Measurements from ENCODE around the gene PUM1. TPM values are rescaled to one million over a fixed set of nuclear protein-coding genes. Genes with fewer than 3 reads are reported as not detected.

PUM1 gene
- total RNA-seq, 1 experiment from 2014 or later = 50.3 TPM

DNA sequence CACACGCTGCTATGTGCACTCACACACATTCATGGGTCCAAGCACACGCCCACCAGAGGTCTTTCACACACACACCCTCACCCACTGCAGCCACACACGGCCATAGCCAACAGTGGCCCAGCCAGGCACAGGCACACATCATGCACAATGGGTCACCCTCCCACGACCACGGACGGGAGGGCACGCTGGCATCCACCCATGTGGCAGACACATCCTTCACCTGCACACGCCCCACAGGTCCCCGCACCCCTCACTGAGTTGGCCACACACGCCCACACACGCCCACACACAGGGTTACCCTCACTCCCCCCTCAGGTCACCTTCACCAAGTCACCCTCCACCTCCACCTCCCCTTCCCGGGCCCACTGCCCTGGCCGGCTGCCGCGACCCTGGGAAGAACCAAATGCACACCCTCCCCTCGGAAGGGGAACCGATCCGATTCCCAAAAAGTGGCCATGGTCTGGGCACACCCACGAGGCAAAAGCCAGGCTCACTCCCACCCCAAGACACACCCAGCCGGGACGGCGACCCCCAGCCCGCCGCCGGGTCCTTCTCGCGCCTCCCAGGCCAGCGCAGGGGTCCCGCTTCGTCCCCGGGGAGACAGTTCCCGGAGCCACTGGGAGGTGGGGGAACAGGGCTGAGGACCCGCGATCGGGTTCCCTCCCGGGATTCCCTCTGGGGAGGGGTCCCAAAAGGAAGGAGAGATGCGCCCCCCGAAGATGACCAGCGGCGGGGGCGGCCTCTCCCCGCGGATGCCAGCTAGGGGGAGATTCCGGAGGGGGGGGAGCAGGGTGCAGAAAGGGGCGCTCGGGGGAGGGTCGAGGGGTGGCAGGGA is 157.8 kb downstream of the PUM1 start:
- no peak for DNase-seq (ENCODE audit: low read depth)

DNA sequence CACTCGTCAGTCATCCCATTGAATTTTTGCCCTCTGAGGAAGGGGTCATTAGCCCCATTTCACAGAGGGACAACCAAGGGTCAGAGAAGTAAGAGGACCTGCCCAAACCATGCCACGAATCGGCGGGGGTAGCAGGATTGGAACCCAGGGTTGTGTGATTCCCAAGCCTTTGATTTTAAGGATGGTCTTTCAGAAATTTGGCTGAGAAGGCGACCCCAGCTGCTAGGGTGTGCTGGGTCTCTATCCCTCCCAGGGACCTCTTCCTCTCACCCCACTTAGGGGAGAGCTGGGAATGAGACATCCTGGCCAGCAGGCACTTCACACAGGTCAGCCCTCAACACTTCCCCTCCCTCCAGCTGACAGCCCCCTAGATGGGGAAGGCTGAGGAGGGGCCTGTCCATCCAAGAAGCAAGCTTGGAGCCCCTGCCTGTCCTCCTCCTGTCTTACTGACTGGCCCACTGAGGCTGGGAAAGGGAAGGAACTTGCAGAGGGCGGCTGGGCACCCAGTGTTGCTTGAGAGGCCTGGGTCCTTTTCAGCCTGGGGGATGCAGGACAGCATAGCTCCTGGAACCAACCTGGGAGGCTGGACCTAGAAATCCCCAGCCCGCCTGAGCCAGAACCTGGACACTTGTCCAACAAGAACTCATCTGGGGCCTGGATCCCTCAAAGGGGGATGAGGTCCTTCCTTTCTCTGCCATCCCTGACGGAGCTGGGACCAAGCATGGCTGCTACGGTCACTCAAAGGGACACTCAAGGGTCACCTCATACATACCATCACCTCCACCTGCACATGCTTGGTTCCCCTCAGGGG is 158.7 kb downstream of the PUM1 start:
- no peak for DNase-seq (ENCODE audit: low read depth)

GRCh38 chr1:30905916-30906620 is 159.4 kb downstream of the PUM1 start:
- DNase-seq (ENCODE audit: low read depth) = no peak

GRCh38 chr1:30905403-30905802 is 160.1 kb downstream of the PUM1 start:
- DNase-seq (ENCODE audit: low read depth) = no peak

- no peak for DNase-seq (ENCODE audit: low read depth)
These were observed 160.6 kb downstream of the PUM1 start for GRCh38 chr1:30904962-30905335.

DNA sequence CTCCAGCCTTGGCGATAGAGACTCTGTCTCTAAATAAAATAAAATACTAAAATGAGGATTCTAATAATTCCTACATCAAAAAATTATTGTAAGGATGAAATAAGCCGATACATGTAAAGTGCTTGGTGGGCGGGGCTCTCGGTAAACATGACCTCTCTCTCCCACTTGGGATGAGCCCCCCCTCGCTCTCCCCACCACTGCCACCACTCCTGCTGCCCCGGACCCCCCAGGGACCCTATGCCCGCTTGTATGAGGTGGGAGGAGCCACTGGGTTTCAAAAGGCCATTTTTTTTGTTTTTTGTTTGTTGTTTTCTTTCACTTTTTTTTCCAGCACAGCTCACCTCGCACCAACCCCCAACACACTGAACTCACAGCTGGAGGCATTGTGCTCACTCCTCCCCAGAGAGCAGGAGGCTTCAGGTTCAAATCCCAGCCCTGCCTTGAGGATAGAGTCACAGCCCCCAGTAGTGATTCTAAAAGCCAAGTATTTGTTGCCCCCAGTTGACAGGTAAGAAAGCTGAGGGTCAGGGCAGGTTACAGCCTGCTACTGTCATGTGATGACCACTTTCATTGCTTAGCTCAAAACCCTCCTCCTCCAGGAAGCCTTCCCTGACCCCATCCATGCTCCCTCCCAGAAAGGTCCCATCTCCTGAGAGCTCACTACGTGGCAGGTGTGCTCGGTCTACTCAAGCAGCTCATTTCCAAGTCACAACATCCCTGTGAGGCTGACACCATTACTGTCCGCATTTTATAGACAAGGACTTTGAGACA is 161.1 kb downstream of the PUM1 start:
- DNase-seq (ENCODE audit: low read depth) = no peak

DNA sequence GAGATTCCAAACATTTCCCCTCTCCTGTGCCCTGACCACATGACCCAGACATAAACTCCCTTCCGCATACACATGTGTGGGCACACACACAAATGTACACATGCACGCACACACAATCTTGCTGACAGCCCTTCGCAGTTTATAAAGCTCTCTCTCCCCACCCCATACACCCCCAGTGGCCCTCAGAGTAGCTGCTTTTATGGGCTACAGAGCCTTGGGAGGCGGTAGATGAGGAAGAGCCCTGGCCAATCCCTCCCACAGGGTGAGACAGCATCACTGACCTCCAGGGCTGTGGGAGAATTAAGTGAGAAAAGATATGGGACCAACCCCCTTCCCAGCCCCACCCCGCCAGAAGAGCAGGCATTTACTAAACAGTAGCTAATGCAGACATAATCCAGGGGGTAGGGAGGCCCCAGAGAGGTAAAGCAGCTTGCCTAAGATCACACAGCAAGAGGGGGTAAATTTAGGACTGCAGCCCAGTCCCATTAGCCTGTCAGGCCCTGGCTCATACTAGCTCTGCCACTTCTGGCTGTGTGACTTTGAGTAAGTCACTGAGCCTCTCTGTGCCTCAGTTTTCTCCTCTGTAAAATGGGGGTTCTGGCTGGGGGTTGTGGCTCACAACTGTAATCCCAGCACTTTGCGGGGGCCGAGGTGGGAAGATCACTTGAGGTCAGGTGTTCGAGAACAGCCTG is 162.0 kb downstream of the PUM1 start:
- no peak for DNase-seq (ENCODE audit: low read depth)

- no peak for DNase-seq (ENCODE audit: low read depth)
These were observed 162.8 kb downstream of the PUM1 start for GRCh38 chr1:30902593-30903290.

GRCh38 chr1:30901798-30902581 is 163.5 kb downstream of the PUM1 start:
- DNase-seq (ENCODE audit: low read depth) = no peak

DNA sequence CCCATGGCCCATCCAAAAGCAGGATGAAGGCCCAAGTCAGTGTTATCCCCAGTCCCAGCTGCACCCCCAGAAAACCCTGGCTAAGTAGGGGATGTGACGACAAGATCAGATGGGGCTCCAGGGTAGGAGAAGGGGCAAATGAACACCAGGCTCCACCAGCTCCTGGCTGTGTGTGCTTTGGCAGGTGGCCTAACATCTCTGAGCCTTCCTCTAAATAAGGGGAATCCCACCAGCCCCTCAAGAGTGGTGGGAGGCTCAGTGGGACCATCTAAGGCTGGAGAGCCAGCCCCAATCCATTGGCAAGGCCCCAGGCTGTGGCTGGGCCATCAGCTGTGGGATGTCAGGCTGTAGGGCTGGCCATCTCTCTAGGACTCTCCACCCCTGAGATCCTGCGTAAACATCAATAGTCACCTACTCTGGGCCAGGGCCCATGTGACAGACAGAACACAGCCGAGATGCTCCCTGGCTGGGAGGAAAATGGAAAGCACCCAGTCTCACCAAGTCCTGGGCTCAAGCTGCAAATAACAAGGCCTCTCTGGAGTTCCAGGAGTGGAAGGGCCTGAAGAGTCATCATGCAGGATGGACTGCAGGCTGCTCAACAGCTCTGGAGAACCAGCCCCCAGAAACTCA is 164.5 kb downstream of the PUM1 start:
- DNase-seq (ENCODE audit: low read depth) = no peak

DNA sequence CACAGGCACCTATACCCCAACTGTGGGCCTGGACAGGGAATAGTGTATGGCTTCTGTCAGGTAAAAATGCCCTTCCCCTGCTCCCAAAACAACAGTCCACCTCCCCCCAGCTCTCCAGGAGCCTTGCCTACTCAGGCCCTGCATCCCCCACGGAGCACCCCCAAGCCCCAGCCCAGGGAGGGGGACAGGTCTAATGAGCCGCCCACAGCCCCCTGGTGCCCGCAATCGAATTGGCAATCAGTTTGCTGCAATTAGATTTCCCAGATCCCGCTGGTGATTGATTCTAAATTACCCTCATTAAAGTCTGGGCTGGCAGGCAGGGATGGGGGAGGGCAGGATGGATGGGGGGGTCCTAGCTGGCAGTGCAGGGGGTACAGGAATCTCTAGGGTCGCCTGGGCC is 165.0 kb downstream of the PUM1 start:
- DNase-seq (ENCODE audit: low read depth) = no peak

DNA sequence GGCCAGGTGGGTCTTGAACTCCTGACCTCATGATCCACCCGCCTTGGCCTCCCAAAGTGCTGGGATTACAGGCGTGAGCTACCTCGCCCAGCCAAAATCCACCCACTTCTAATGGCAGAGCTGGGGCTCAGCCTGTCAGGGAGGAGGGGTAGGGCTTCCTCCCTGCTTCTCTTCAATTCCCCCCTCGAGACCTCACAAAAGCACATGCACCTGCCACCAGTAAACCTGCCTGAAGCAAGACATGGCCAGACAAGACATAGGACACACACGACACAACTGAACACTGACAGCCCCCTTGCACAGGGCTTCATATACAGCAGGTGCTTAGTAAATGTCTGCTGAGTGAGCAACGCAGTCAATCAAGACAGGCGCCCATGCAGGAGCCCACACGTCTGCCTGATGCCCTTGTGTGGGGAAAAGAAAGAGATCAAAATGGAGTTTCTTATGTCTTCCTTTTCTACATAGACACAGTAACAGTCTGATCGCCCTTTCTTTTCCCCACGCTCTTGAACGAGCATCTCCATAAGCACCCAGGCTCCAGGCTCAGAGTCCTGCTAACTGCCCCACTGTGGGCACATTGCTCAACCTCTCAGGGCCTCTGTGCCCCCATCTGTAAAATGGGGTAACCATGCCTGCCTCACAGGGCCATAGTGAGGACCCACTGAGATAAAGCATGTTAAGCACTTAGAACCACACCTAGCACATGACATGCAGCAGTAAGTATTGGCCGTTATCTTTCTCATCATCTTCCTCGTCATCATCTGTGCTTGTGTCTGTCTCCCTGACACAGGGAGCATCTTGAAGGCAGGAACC is 165.7 kb downstream of the PUM1 start:
- no peak for DNase-seq (ENCODE audit: low read depth)

DNA sequence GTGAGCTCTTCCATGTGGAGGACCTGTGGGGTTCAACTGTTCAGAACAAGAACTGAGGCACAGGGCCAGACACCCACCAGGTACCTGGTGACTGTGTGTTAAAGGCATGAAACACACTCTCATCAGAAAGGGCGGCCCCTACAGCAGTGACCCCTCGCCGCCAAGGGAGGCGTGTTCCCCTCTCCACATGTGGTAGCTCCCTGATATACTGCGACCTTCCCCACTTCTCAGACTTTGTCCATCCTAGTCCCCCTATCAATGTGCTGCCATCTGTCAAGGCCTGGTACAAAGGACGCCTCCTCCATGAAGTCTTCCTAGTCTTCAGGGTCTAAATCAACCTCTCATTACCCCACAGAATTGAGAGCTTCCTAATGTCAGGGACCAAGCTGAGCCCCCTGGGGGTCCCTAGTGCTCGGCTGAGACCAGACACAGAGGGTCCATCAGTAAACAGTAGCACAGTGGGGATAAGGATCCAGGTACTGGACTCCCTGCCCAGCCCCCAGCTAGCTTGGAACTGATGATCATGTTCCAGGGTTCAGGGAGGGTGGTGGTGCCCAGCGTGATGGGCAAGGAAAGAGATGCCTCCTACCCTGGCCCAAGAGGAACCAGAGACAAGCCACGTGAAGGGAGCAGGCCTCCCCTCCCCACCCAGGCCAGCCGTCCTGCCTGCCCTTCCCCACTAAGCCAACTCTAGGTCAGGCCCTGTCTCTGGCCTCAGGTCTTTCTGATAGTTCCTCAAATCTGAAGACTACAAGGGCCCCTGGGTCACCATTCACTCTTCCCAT is 167.3 kb downstream of the PUM1 start:
- DNase-seq (ENCODE audit: low read depth) = no peak

DNA sequence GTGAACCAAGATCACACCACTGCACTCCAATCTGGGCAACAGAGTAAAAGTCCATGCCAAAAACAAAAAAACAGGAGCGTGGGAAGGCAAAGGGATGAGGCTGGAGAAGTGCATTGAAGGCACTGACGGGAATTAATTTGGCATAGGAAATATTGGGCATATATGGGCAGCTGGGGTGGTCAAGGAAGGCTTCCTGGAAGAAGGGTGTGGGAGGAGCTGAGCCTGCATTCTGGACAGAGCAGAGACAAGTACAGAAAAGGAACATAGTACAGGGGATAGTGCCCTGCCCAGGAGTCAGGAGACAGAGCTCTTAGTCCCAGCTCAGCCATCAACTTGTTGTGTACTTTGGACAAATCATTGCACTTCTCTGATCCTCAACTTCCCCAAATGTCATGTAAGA is 168.6 kb downstream of the PUM1 start:
- no peak for DNase-seq (ENCODE audit: low read depth)

DNA sequence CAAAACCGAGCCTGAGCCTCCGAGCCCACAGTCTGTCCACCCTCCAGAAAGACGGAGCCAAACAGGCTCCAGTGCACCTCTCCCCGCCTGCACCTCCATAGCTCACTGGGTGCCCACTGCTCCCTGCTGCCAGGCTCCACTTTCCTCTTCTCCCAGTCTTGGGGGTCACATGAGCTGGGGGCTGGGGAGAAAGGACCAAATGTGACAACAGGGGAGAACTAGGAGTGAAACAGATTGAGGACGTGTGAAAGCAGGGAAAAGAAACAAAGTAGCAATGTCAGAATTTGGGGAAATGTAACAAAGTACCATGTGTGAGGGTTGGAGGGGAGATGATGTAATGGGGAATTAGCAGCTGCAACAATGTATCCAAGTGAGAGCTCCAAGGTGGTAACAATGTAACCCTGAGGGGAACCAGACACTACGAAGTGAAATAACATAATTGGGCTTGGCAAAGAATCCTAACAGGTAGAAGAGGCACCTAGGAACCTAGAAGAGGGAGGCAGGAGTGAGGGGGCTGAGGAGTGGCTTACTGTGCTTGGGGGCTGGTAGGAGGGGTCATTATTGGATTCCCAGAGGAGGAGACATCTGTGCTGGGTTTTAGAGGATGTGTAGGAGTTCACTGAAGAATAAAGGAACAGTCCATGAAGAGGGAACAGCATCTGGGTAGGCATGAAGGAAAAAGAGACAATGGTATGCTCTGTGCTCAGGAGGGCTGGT is 169.4 kb downstream of the PUM1 start:
- no peak for DNase-seq (ENCODE audit: low read depth)

DNA sequence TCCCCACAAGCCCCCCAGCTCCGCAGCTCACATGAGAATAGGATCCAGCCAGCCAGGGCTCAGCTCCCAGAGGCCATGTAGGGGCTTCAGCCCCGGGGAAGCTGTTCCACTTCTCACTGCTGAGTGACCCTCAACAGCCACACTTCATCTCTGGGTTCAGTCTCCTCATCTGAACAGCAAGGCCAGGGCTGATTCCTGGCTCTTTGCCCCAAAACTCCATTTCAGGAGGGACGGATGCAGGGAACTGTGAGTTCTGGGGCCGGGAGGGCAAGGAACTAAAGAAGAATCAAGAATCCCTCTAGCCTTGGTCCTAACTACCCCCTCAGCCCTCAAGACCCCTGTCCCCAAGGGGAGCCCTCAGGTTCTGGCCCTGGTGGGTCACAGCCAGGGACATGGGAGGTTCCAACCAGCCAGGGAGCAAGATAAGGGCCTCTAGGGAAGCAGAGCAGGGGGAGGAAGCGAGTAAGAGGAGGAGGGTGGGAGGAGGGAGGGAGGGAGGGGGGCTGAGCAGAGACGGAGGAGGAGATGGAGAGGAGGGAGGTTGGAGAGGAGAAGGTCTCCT is 170.1 kb downstream of the PUM1 start:
- DNase-seq (ENCODE audit: low read depth) = no peak

Data from LHCN-M2 (cell line).